IMR-90 (cell line): Measurements from ENCODE around the gene SYNPR. TPM values are rescaled to one million over a fixed set of nuclear protein-coding genes. Genes with fewer than 3 reads are reported as not detected.

Experiments
- ATAC-seq: fragments of 200-7000 bp; cut with Tn5 transposase; 2 replicates; pipeline ENCODE4 v1.9.1; 2020; ENCODE audit warnings: low read depth, mild to moderate bottlenecking, moderate library complexity
- BruUV-seq: library from RNA; stranded (reverse); fragments of 400-500 nt; replicated peaks from 2 replicates; lab custom pipeline; 2021; lab: Mats Ljungman, UMichigan
- CTCF ChIA-PET: fragments of 300-600 bp; formaldehyde crosslinking; extraction: SDS; loops from one replicate; lab custom pipeline; 2021; ENCODE audit warnings: antibody characterized with exemption; lab: Yijun Ruan, JAX
- POLR2A ChIA-PET: fragments of 300-600 bp; sonication (Branson Sonifier 250); formaldehyde crosslinking; loops from one replicate; lab custom pipeline; 2022; ENCODE audit warnings: antibody characterized with exemption; ENCODE audit not compliant: unreplicated experiment; lab: Charles Lee
- DNase-seq: peaks from one replicate; pipeline ENCODE4 v3.0.0; 2013
- H2AFZ ChIP-seq: replicated peaks from 2 replicates; pipeline ENCODE3; 2013; ENCODE audit warnings: low read length, mild to moderate bottlenecking; ENCODE audit not compliant: poor library complexity
- H2AK5ac ChIP-seq: 2 replicates; pipeline ENCODE4 v1.6.1; 2013; ENCODE audit warnings: low read depth, low read length, inconsistent platforms
- H2AK9ac ChIP-seq: replicated peaks from 2 replicates; pipeline ENCODE3; 2013; ENCODE audit warnings: mild to moderate bottlenecking, low read depth, low read length, moderate library complexity; ENCODE audit not compliant: poor library complexity
- H2BK120ac ChIP-seq: 2 replicates; pipeline ENCODE4 v1.6.1; 2013; ENCODE audit warnings: low read depth, low read length, inconsistent platforms
- H2BK15ac ChIP-seq: 3 replicates; pipeline ENCODE4 v1.6.1; 2013; ENCODE audit warnings: low read depth, low read length, inconsistent platforms
- H2BK20ac ChIP-seq: 2 replicates; pipeline ENCODE4 v1.6.1; 2013; ENCODE audit warnings: low read depth, mild to moderate bottlenecking, inconsistent platforms, low read length, moderate library complexity
- H2BK5ac ChIP-seq: 2 replicates; pipeline ENCODE4 v1.6.1; 2013; ENCODE audit warnings: mild to moderate bottlenecking, low read depth, low read length, inconsistent platforms; ENCODE audit not compliant: poor library complexity, severe bottlenecking
- H3K14ac ChIP-seq: replicated peaks from 2 replicates; pipeline ENCODE4 v1.6.1; 2013; ENCODE audit warnings: low read depth, low read length, inconsistent platforms
- H3K18ac ChIP-seq: 2 replicates; pipeline ENCODE4 v1.6.1; 2013; ENCODE audit warnings: low read depth, low read length, control low read depth
- H3K23ac ChIP-seq: 2 replicates; pipeline ENCODE4 v1.6.1; 2013; ENCODE audit warnings: low read depth, low read length, inconsistent platforms
- H3K27ac ChIP-seq: 2 replicates; pipeline ENCODE4 v1.5.1; 2013; ENCODE audit warnings: mild to moderate bottlenecking, control low read depth, low read length; ENCODE audit not compliant: insufficient read depth
- H3K27me3 ChIP-seq: 2 replicates; pipeline ENCODE4 v1.6.1; 2013; ENCODE audit warnings: low read length; ENCODE audit not compliant: control insufficient read depth, insufficient read depth
- H3K36me3 ChIP-seq: 2 replicates; pipeline ENCODE4 v1.6.1; 2013; ENCODE audit warnings: low read length, mixed read lengths; ENCODE audit not compliant: control insufficient read depth, insufficient read depth
- H3K4ac ChIP-seq: 2 replicates; pipeline ENCODE4 v1.6.1; 2013; ENCODE audit warnings: low read depth, low read length, inconsistent platforms
- H3K4me1 ChIP-seq: 2 replicates; pipeline ENCODE4 v1.6.1; 2013; ENCODE audit warnings: low read length, mixed read lengths; ENCODE audit not compliant: control insufficient read depth, insufficient read depth
- H3K4me2 ChIP-seq: 2 replicates; pipeline ENCODE4 v1.6.1; 2013; ENCODE audit warnings: low read depth, mild to moderate bottlenecking, control low read depth, low read length, moderate library complexity
- H3K4me3 ChIP-seq: 2 replicates; pipeline ENCODE4 v1.5.1; 2013; ENCODE audit warnings: low read depth, mild to moderate bottlenecking, control low read depth, low read length, moderate library complexity; ENCODE audit not compliant: insufficient read depth
- H3K56ac ChIP-seq: 2 replicates; pipeline ENCODE4 v1.6.1; 2013; ENCODE audit warnings: low read length, inconsistent platforms; ENCODE audit not compliant: insufficient read depth; ENCODE audit errors: extremely low read depth
- H3K79me1 ChIP-seq, 2 experiments: 2 replicates each; pipeline ENCODE4 v1.6.1; 2013; ENCODE audit warnings: low read length in 2 of 2, inconsistent platforms in 1 of 2, low read depth in 1 of 2
- H3K9ac ChIP-seq: 2 replicates; pipeline ENCODE4 v1.6.1; 2013; ENCODE audit warnings: low read depth, low read length, control low read depth
- H3K9me1 ChIP-seq: 2 replicates; pipeline ENCODE4 v1.6.1; 2013; ENCODE audit warnings: low read length, inconsistent platforms; ENCODE audit not compliant: insufficient read depth
- H3K9me3 ChIP-seq: 2 replicates; pipeline ENCODE4 v1.6.1; 2013; ENCODE audit warnings: low read length; ENCODE audit not compliant: control insufficient read depth, insufficient read depth
- H4K20me1 ChIP-seq: 2 replicates; pipeline ENCODE4 v1.6.1; 2013; ENCODE audit warnings: low read length, inconsistent platforms; ENCODE audit not compliant: insufficient read depth
- H4K5ac ChIP-seq: 2 replicates; pipeline ENCODE4 v1.6.1; 2013; ENCODE audit warnings: mild to moderate bottlenecking, low read depth, low read length, control low read depth
- H4K8ac ChIP-seq, 2 experiments: 2 replicates each; pipeline ENCODE4 v1.6.1; 2013; ENCODE audit warnings: low read depth in 2 of 2, low read length in 2 of 2, control low read depth in 1 of 2, inconsistent platforms in 1 of 2
- H4K91ac ChIP-seq: 2 replicates; pipeline ENCODE4 v1.6.1; 2013; ENCODE audit warnings: low read depth, low read length, inconsistent platforms; ENCODE audit not compliant: insufficient read depth
- BHLHE40 ChIP-seq: fragments of 150-350 bp; IDR thresholded peaks from 2 replicates; pipeline ENCODE4 v1.6.1; 2016; ENCODE audit warnings: mild to moderate bottlenecking, low read depth, low read length
- CEBPB ChIP-seq: IDR thresholded peaks from 2 replicates; pipeline ENCODE4 v1.6.1; 2012; ENCODE audit warnings: low read depth, low read length, improper control_type of control experiment
- CHD1 ChIP-seq: IDR thresholded peaks from 2 replicates; pipeline ENCODE4 v1.6.1; 2012; ENCODE audit warnings: low read depth, low read length, improper control_type of control experiment
- FOS ChIP-seq: fragments of 150-350 bp; IDR thresholded peaks from 2 replicates; pipeline ENCODE4 v1.6.1; 2016; ENCODE audit warnings: low read depth, low read length
- MAFK ChIP-seq: IDR thresholded peaks from 2 replicates; pipeline ENCODE4 v1.6.1; 2012; ENCODE audit warnings: low read depth, low read length, improper control_type of control experiment
- MAZ ChIP-seq: IDR thresholded peaks from 2 replicates; pipeline ENCODE4 v1.6.1; 2012; ENCODE audit warnings: low read depth, mild to moderate bottlenecking, low read length, improper control_type of control experiment, moderate library complexity, borderline replicate concordance
- MXI1 ChIP-seq: IDR thresholded peaks from 2 replicates; pipeline ENCODE4 v1.6.1; 2012; ENCODE audit warnings: low read depth, mild to moderate bottlenecking, low read length, moderate library complexity, borderline replicate concordance
- NFE2L2 ChIP-seq: fragments of 150-350 bp; IDR thresholded peaks from 2 replicates; pipeline ENCODE4 v1.6.1; 2016; ENCODE audit warnings: low read depth, mild to moderate bottlenecking, low read length
- POLR2A ChIP-seq: IDR thresholded peaks from 2 replicates; pipeline ENCODE4 v1.6.1; 2012; ENCODE audit warnings: mild to moderate bottlenecking, low read depth, low read length
- RCOR1 ChIP-seq: IDR thresholded peaks from 2 replicates; pipeline ENCODE4 v1.6.1; 2012; ENCODE audit warnings: mild to moderate bottlenecking, low read length, improper control_type of control experiment; ENCODE audit not compliant: insufficient replicate concordance
- SMC3 ChIP-seq: fragments of 150-350 bp; IDR thresholded peaks from 2 replicates; pipeline ENCODE4 v1.6.1; 2016; ENCODE audit warnings: low read depth, mild to moderate bottlenecking, antibody characterized with exemption, low read length, moderate library complexity
- WGBS, 2 experiments: methylation state at CpG; one replicate each; pipeline versions ENCODE4 v1.1.5 to v1.1.7; 2013; ENCODE audit warnings: missing lambda C conversion rate in 2 of 2; ENCODE audit not compliant: insufficient read length in 1 of 2; ENCODE audit errors: extremely low coverage in 2 of 2; 5-methylcytosine and 5-hydroxymethylcytosine counted together
- dilution Hi-C: fragments of 300-500 bp; cut with HindIII; formaldehyde crosslinking; loops from one replicate; pipeline ENCODE4 v1.14.3; 2018; ENCODE audit warnings: low sequenced_read_pairs; ENCODE audit not compliant: unreplicated experiment
- in situ Hi-C: fragments of 300-500 bp; cut with MboI; formaldehyde crosslinking; loops from 3 replicates; pipeline ENCODE4 v1.14.3; 2019; ENCODE audit warnings: low sequenced_read_pairs, inconsistent platforms, mixed read lengths
- intact Hi-C: fragments of 100-400 bp; cut with micrococcal nuclease; formaldehyde crosslinking; loops from 2 replicates; pipeline ENCODE4 v1.10.0; 2022
- polyA plus RNA-seq, 3 experiments: library from polyadenylated mRNA; depleted of rRNA; stranded (reverse); fragments of >200 nt; gene quantifications; 2 replicates each; pipeline ENCODE4 v1.2.3, GENCODE V29; 2012; ENCODE audit warnings: low replicate concordance in 1 of 3
- total RNA-seq: library from RNA; depleted of rRNA; stranded (reverse); fragments of >200 nt; gene quantifications from 2 replicates; pipeline ENCODE4 v1.2.3, GENCODE V29; 2012
- TF ChIP-seq, protein P1 (sequence below): fragments of 150-350 bp; IDR thresholded peaks from 2 replicates; pipeline ENCODE4 v1.6.1; 2017; ENCODE audit warnings: mild to moderate bottlenecking, antibody characterized with exemption, low read length, low read depth
- TF ChIP-seq, protein P2 (sequence below): fragments of 150-350 bp; IDR thresholded peaks from 2 replicates; pipeline ENCODE4 v1.6.1; 2016; ENCODE audit warnings: low read depth, mild to moderate bottlenecking, low read length, moderate library complexity, borderline replicate concordance
- TF ChIP-seq, protein P3 (sequence below): conservative IDR thresholded peaks from 2 replicates; pipeline ENCODE4 v1.5.1; 2012; ENCODE audit warnings: mild to moderate bottlenecking, low read depth, low read length, improper control_type of control experiment

Gene SYNPR
- total and polyA plus RNA-seq, 2 of the 4 experiments (the other 2 are of a cell fraction) = not detected

DNA sequence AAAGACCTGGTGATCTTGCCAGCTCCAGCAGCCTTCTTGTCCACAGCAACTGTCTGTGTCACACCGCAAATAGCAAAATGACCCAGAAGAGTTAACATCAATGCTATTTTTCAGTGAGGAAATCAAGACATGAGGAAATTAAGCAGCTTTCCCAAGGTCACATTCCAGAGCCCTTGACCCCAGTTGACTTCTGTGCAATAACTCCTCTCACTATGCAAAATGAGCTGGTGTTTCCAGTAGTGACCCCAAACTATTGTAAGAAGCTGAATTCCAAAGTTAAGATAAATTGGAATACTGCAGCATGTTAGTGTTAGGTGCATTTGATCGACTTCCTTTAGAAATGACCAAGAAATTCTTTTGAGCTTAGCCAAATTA is 201.5 kb downstream of the SYNPR start:
- H3K79me1 ChIP-seq = no peaks in the 10 kb centered on the region
- intact Hi-C loops (no loop called here), dilution Hi-C loops (no loop called here), in situ Hi-C loops (no loop called here)
- H3K4me2 ChIP-seq = no peak overlapping the region
- H2BK20ac ChIP-seq = no peak overlapping the region
- H2AK5ac ChIP-seq = no peak overlapping the region
- no peak overlapping the region for H4K5ac ChIP-seq
- no peak for TF ChIP-seq FOS
- TF ChIP-seq NFE2L2 = no peak
- TF ChIP-seq SMC3 = no peak
- TF ChIP-seq BHLHE40 = no peak
- no peak for TF ChIP-seq CHD1
- TF ChIP-seq RCOR1 = no peak
- TF ChIP-seq, protein P1, sequence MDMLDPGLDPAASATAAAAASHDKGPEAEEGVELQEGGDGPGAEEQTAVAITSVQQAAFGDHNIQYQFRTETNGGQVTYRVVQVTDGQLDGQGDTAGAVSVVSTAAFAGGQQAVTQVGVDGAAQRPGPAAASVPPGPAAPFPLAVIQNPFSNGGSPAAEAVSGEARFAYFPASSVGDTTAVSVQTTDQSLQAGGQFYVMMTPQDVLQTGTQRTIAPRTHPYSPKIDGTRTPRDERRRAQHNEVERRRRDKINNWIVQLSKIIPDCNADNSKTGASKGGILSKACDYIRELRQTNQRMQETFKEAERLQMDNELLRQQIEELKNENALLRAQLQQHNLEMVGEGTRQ = no peak
- TF ChIP-seq, protein P2, sequence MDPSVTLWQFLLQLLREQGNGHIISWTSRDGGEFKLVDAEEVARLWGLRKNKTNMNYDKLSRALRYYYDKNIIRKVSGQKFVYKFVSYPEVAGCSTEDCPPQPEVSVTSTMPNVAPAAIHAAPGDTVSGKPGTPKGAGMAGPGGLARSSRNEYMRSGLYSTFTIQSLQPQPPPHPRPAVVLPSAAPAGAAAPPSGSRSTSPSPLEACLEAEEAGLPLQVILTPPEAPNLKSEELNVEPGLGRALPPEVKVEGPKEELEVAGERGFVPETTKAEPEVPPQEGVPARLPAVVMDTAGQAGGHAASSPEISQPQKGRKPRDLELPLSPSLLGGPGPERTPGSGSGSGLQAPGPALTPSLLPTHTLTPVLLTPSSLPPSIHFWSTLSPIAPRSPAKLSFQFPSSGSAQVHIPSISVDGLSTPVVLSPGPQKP = no peak
- TF ChIP-seq MAFK = no peak
- TF ChIP-seq, protein P3, sequence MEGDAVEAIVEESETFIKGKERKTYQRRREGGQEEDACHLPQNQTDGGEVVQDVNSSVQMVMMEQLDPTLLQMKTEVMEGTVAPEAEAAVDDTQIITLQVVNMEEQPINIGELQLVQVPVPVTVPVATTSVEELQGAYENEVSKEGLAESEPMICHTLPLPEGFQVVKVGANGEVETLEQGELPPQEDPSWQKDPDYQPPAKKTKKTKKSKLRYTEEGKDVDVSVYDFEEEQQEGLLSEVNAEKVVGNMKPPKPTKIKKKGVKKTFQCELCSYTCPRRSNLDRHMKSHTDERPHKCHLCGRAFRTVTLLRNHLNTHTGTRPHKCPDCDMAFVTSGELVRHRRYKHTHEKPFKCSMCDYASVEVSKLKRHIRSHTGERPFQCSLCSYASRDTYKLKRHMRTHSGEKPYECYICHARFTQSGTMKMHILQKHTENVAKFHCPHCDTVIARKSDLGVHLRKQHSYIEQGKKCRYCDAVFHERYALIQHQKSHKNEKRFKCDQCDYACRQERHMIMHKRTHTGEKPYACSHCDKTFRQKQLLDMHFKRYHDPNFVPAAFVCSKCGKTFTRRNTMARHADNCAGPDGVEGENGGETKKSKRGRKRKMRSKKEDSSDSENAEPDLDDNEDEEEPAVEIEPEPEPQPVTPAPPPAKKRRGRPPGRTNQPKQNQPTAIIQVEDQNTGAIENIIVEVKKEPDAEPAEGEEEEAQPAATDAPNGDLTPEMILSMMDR = no peak
- no peak for TF ChIP-seq POLR2A
- TF ChIP-seq MXI1 = no peak
- TF ChIP-seq CEBPB = no peak
- no peak for TF ChIP-seq MAZ
- no peak overlapping the region for H3K14ac ChIP-seq
- DNase-seq = no peak
- H4K91ac ChIP-seq = no peak overlapping the region
- H3K18ac ChIP-seq = no peak overlapping the region
- H2BK120ac ChIP-seq = no peak overlapping the region
- no peak overlapping the region for H3K27ac ChIP-seq
- H3K9me3 ChIP-seq = no peaks in the 10 kb centered on the region
- no peak overlapping the region for H3K4me3 ChIP-seq
- H3K4ac ChIP-seq = no peak overlapping the region
- no peak overlapping the region for H3K9ac ChIP-seq
- no peak overlapping the region for H4K8ac ChIP-seq
- no peaks in the 10 kb centered on the region for H3K27me3 ChIP-seq
- CTCF ChIA-PET = no interaction called here
- WGBS, 2 experiments = no CpG with 5 or more reads among the region's 2 CpGs
- ATAC-seq = no peak
- no peaks in the 10 kb centered on the region for H3K9me1 ChIP-seq
- H2BK5ac ChIP-seq = no peak overlapping the region
- no peaks in the 10 kb centered on the region for H3K4me1 ChIP-seq
- H2BK15ac ChIP-seq = no peak overlapping the region
- POLR2A ChIA-PET = no interaction called here
- no TSS peak for BruUV-seq
- no peak overlapping the region for H2AK9ac ChIP-seq
- H3K56ac ChIP-seq = no peak overlapping the region
- no peak overlapping the region for H2AFZ ChIP-seq
- H3K23ac ChIP-seq = no peak overlapping the region
- H3K36me3 ChIP-seq = no peaks in the 10 kb centered on the region
- no peaks in the 10 kb centered on the region for H4K20me1 ChIP-seq
